Suprapubic skin (tissue), 4 donors: ENCODE measurements around the gene ARID4A. TPM values are rescaled to one million over a fixed set of nuclear protein-coding genes. Genes with fewer than 3 reads are reported as not detected.

Source experiments
- DNase-seq, 2 donors: peaks; one replicate each; pipeline ENCODE4 v3.0.0-alpha.2; 2019; ENCODE audit warnings: low spot score in 2 of 2
- H3K27ac ChIP-seq: fragments of 200-600 bp; sonication (generic); one replicate; pipeline ENCODE4 v1.5.1; 2019
- H3K27me3 ChIP-seq: fragments of 200-600 bp; sonication (generic); one replicate; pipeline ENCODE4 v1.5.1; 2019
- H3K36me3 ChIP-seq: fragments of 200-600 bp; sonication (generic); one replicate; pipeline ENCODE4 v1.5.1; 2019
- H3K4me1 ChIP-seq: fragments of 200-600 bp; sonication (generic); one replicate; pipeline ENCODE4 v1.5.1; 2019
- H3K4me3 ChIP-seq: fragments of 200-600 bp; sonication (generic); one replicate; pipeline ENCODE4 v1.5.1; 2019; ENCODE audit warnings: mild to moderate bottlenecking
- H3K9me3 ChIP-seq: fragments of 200-600 bp; sonication (generic); one replicate; pipeline ENCODE4 v1.5.1; 2019
- CTCF ChIP-seq, 2 donors: fragments of 200-600 bp in 1 of 2; fragments of 450-650 bp in 1 of 2; sonication (generic) in 1 of 2; IDR thresholded peaks; one replicate each; pipeline ENCODE4 v1.5.1; 2016 to 2019; ENCODE audit warnings: antibody characterized with exemption in 2 of 2, mild to moderate bottlenecking in 1 of 2, moderate library complexity in 1 of 2
- EP300 ChIP-seq: sonication (generic); formaldehyde crosslinking; IDR thresholded peaks from one replicate; pipeline ENCODE4 v1.6.1; 2017; ENCODE audit warnings: antibody characterized with exemption
- POLR2A ChIP-seq, 2 donors: fragments of 450-650 bp; IDR thresholded peaks; one replicate each; pipeline ENCODE4 v1.6.1; 2017; ENCODE audit warnings: antibody characterized with exemption in 2 of 2, mild to moderate bottlenecking in 2 of 2, moderate library complexity in 2 of 2
- POLR2AphosphoS5 ChIP-seq, 3 donors: sonication (generic); formaldehyde crosslinking; IDR thresholded peaks; one replicate each; pipeline ENCODE4 v1.6.1; 2017; ENCODE audit warnings: antibody characterized with exemption in 3 of 3
- WGBS: methylation state at CpG from one replicate; pipeline ENCODE4 v1.1.5; 2018; 5-methylcytosine and 5-hydroxymethylcytosine counted together
- total RNA-seq, 4 donors: library from RNA; depleted of rRNA; stranded (reverse); fragments of >200 nt; gene quantifications; one replicate each; pipeline ENCODE4 v1.1.0, GENCODE V29; 2016

Gene ARID4A
- total RNA-seq, 4 donors from 2014 or later: 11.0 to 42.2 (median 14.4) TPM

- 93% methylated on average over 3 of the region's 3 CpGs for WGBS
- Histone ChIP-seq H3K36me3 (peaks cover 15% of the 10 kb centered on the region), H3K27me3 (no peaks in the 10 kb centered on the region), H3K9me3 (no peaks in the 10 kb centered on the region), H3K4me3 (no peak overlapping the region), H3K4me1 (peaks cover 23% of the 10 kb centered on the region), H3K27ac (no peak overlapping the region)
- no peak for DNase-seq
- TF ChIP-seq EP300: no peak
- TF ChIP-seq POLR2AphosphoS5 (IDR thresholded peaks at IDR 0.05): no peak
- no peak for TF ChIP-seq POLR2A (IDR thresholded peaks at IDR 0.05)
- TF ChIP-seq CTCF (IDR thresholded peaks at IDR 0.05): no peak
Measured at GRCh38 chr14:58301416-58301815, 3.1 kb downstream of the ARID4A start.

- no peaks in the 10 kb centered on the region for H3K27me3 ChIP-seq
- peaks cover 8% of the 10 kb centered on the region for H3K4me1 ChIP-seq
- DNase-seq: no peak
- 72% methylated on average over 2 of the region's 2 CpGs for WGBS
- no peaks in the 10 kb centered on the region for H3K9me3 ChIP-seq
- no peak overlapping the region for H3K27ac ChIP-seq
- no peak for TF ChIP-seq CTCF (IDR thresholded peaks at IDR 0.05)
- TF ChIP-seq POLR2A (IDR thresholded peaks at IDR 0.05): no peak
- no peak for TF ChIP-seq EP300
- TF ChIP-seq POLR2AphosphoS5 (IDR thresholded peaks at IDR 0.05): no peak
- no peak overlapping the region for H3K4me3 ChIP-seq
- peaks cover 37% of the 10 kb centered on the region for H3K36me3 ChIP-seq
Measured at GRCh38 chr14:58305730-58306129, 7.4 kb downstream of the ARID4A start.

GRCh38 chr14:58307597-58308316 lies 9.4 kb downstream of the ARID4A start:
- peaks cover 53% of the 10 kb centered on the region for H3K36me3 ChIP-seq
- H3K4me1 ChIP-seq: no peaks in the 10 kb centered on the region
- H3K27ac ChIP-seq: no peak overlapping the region
- no peak for DNase-seq
- no peaks in the 10 kb centered on the region for H3K9me3 ChIP-seq
- no peak overlapping the region for H3K4me3 ChIP-seq
- WGBS: 89% methylated on average over 8 of the region's 8 CpGs
- no peak for TF ChIP-seq POLR2AphosphoS5 (IDR thresholded peaks at IDR 0.05)
- TF ChIP-seq CTCF (IDR thresholded peaks at IDR 0.05): no peak
- TF ChIP-seq POLR2A (IDR thresholded peaks at IDR 0.05): no peak
- TF ChIP-seq EP300: no peak
- H3K27me3 ChIP-seq: no peaks in the 10 kb centered on the region

- TF ChIP-seq POLR2AphosphoS5 (IDR thresholded peaks at IDR 0.05) (no peak), EP300 (no peak), CTCF (IDR thresholded peaks at IDR 0.05) (no peak), POLR2A (IDR thresholded peaks at IDR 0.05) (no peak)
- H3K9me3 ChIP-seq: no peaks in the 10 kb centered on the region
- 77% methylated on average over 2 of the region's 2 CpGs for WGBS
- H3K4me3 ChIP-seq: no peak overlapping the region
- H3K27ac ChIP-seq: no peak overlapping the region
- DNase-seq: no peak
- H3K27me3 ChIP-seq: no peaks in the 10 kb centered on the region
- H3K36me3 ChIP-seq: peaks cover 54% of the 10 kb centered on the region
- H3K4me1 ChIP-seq: no peaks in the 10 kb centered on the region
Measured at GRCh38 chr14:58309086-58309485, 10.7 kb downstream of the ARID4A start.

- H3K36me3 ChIP-seq: peaks cover 43% of the 10 kb centered on the region
- no peak overlapping the region for H3K4me3 ChIP-seq
- 50% methylated on average over 1 of the region's 1 CpG for WGBS
- H3K9me3 ChIP-seq: no peaks in the 10 kb centered on the region
- TF ChIP-seq POLR2A (IDR thresholded peaks at IDR 0.05): no peak
- TF ChIP-seq EP300: no peak
- no peak for TF ChIP-seq POLR2AphosphoS5 (IDR thresholded peaks at IDR 0.05)
- TF ChIP-seq CTCF (IDR thresholded peaks at IDR 0.05): no peak
- no peaks in the 10 kb centered on the region for H3K4me1 ChIP-seq
- no peak for DNase-seq
- no peak overlapping the region for H3K27ac ChIP-seq
- no peaks in the 10 kb centered on the region for H3K27me3 ChIP-seq
Measured at GRCh38 chr14:58313699-58314098, 15.3 kb downstream of the ARID4A start.
